Neural progenitor cell (in vitro differentiated cells): ENCODE data around the gene PERM1.
"Not testable (repeated sequence)": the region's sequence is repeated elsewhere in the genome, so short reads cannot be mapped to it uniquely, and the experiment has no call there.

Experiments
- EZH2 ChIP-seq: fragments of 200-600 bp; sonication (generic); IDR thresholded peaks from 2 replicates; pipeline ENCODE4 v1.6.1; 2017; ENCODE audit warnings: antibody characterized with exemption, mild to moderate bottlenecking, moderate library complexity
- TF ChIP-seq, protein P1 (sequence below): fragments of 200-600 bp; sonication (generic); IDR thresholded peaks from 2 replicates; pipeline ENCODE4 v1.5.1; 2017; ENCODE audit warnings: antibody characterized with exemption, mild to moderate bottlenecking

DNA sequence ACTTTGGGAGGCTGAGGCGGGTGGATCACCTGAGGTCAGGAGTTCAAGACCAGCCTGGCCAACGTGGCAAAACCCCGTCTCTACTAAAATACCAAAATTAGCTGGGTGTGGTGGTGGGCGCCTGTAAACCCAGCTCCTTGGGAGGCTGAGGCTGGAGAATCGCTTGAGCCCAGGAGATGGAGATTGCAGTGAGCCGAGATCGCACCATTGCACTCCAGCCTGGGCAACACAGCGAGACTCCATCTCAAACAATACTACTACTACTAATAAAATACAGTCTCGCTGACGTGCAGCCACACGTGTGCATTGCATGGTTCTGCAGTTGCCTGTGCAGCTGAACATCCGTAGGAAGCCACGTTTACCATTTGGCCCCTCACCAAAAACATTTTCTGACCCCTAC is 35.1 kb downstream of the PERM1 start:
- TF ChIP-seq, protein P1, sequence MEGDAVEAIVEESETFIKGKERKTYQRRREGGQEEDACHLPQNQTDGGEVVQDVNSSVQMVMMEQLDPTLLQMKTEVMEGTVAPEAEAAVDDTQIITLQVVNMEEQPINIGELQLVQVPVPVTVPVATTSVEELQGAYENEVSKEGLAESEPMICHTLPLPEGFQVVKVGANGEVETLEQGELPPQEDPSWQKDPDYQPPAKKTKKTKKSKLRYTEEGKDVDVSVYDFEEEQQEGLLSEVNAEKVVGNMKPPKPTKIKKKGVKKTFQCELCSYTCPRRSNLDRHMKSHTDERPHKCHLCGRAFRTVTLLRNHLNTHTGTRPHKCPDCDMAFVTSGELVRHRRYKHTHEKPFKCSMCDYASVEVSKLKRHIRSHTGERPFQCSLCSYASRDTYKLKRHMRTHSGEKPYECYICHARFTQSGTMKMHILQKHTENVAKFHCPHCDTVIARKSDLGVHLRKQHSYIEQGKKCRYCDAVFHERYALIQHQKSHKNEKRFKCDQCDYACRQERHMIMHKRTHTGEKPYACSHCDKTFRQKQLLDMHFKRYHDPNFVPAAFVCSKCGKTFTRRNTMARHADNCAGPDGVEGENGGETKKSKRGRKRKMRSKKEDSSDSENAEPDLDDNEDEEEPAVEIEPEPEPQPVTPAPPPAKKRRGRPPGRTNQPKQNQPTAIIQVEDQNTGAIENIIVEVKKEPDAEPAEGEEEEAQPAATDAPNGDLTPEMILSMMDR: not testable (repeated sequence)
- not testable (repeated sequence) for TF ChIP-seq EZH2
